Daoy (cell line): Measurements from ENCODE around the gene TEP1. TPM values are rescaled to one million over a fixed set of nuclear protein-coding genes. Genes with fewer than 3 reads are reported as not detected.
"Not testable (repeated sequence)": the region's sequence is repeated elsewhere in the genome, so short reads cannot be mapped to it uniquely, and the experiment has no call there.

Source experiments
- DNase-seq: peaks from one replicate; pipeline ENCODE4 v3.0.0-alpha.2; 2015; ENCODE audit warnings: low read depth
- total RNA-seq: library from RNA; depleted of rRNA; stranded (reverse); fragments of >200 nt; shearing (Covaris generic); gene quantifications from 2 replicates; pipeline ENCODE4 v1.2.3, GENCODE V29; 2014

The TEP1 gene
- total RNA-seq, 1 experiment from 2014 or later = 12.6 TPM

- DNase-seq = no peak
Measured at GRCh38 chr14:20388159-20388558, 25.1 kb downstream of the TEP1 start.

- no peak for DNase-seq
Measured at GRCh38 chr14:20387576-20387975, 25.7 kb downstream of the TEP1 start.

GRCh38 chr14:20386276-20386855 lies 26.9 kb downstream of the TEP1 start:
- no peak for DNase-seq

- DNase-seq = no peak
Measured at GRCh38 chr14:20384886-20385285, 28.4 kb downstream of the TEP1 start.

- no peak for DNase-seq
Measured at GRCh38 chr14:20384321-20384720, 29.0 kb downstream of the TEP1 start.

- no peak for DNase-seq
Measured at GRCh38 chr14:20383636-20384035, 29.7 kb downstream of the TEP1 start.

- no peak for DNase-seq
Measured at GRCh38 chr14:20383032-20383431, 30.3 kb downstream of the TEP1 start.

GRCh38 chr14:20382526-20382925 lies 30.8 kb downstream of the TEP1 start:
- DNase-seq = no peak

- no peak for DNase-seq
Measured at GRCh38 chr14:20381341-20381740, 32.0 kb downstream of the TEP1 start.

GRCh38 chr14:20380681-20381080 lies 32.6 kb downstream of the TEP1 start:
- DNase-seq = no peak

- no peak for DNase-seq
Measured at GRCh38 chr14:20379743-20380142, 33.6 kb downstream of the TEP1 start.

GRCh38 chr14:20377171-20377570 lies 36.1 kb downstream of the TEP1 start:
- DNase-seq = no peak

- no peak for DNase-seq
Measured at GRCh38 chr14:20376071-20376588, 37.2 kb downstream of the TEP1 start.

- no peak for DNase-seq
Measured at GRCh38 chr14:20375471-20375870, 37.8 kb downstream of the TEP1 start.

GRCh38 chr14:20372796-20373195 lies 40.5 kb downstream of the TEP1 start:
- no peak for DNase-seq

GRCh38 chr14:20365928-20366327 lies 47.4 kb downstream of the TEP1 start:
- no peak for DNase-seq

- not testable (repeated sequence) for DNase-seq
Measured at GRCh38 chr14:20358474-20358873, 54.8 kb downstream of the TEP1 start.

- no peak for DNase-seq
Measured at GRCh38 chr14:20356422-20356821, 56.9 kb downstream of the TEP1 start.

- no peak for DNase-seq
Measured at GRCh38 chr14:20350860-20351259, 62.4 kb downstream of the TEP1 start.

GRCh38 chr14:20350282-20350681 lies 63.0 kb downstream of the TEP1 start:
- DNase-seq = no peak

- DNase-seq = no peak
Measured at GRCh38 chr14:20347747-20348146, 65.6 kb downstream of the TEP1 start.

GRCh38 chr14:20346713-20347112 lies 66.6 kb downstream of the TEP1 start:
- no peak for DNase-seq

- DNase-seq = no peak
Measured at GRCh38 chr14:20345366-20345765, 67.9 kb downstream of the TEP1 start.

GRCh38 chr14:20343862-20344220 lies 69.5 kb downstream of the TEP1 start:
- peak; percentile 23 for DNase-seq
